ENCODE data around the gene SPAG6. TPM values are rescaled to one million over a fixed set of nuclear protein-coding genes. Genes with fewer than 3 reads are reported as not detected.
A peak's percentile ranks its signal among the peaks of the same experiment; 100 is the strongest.

The SPAG6 gene
- total and polyA plus RNA-seq, 2 experiments from 2014 or later: 0.21 TPM; not detected in 1

- no peak overlapping the region for H3K4me3 Mint-ChIP-seq
Observed at GRCh38 chr10:22459496-22459895, 114.2 kb downstream of the SPAG6 start.

More at GRCh38 chr10:22459496-22459895, 114.2 kb downstream of the SPAG6 start:
- no peak overlapping the region for H3K4me2 ChIP-seq
- H3K4me1 Mint-ChIP-seq: no peaks in the 10 kb centered on the region
- DNase-seq (ENCODE audit: low spot score): no peak
- no peaks in the 10 kb centered on the region for H3K36me3 ChIP-seq (ENCODE audit: insufficient read depth)
- no peaks in the 10 kb centered on the region for H3F3A ChIP-seq (replicated peaks; ENCODE audit: low read depth)
- no peak for ATAC-seq
- no peaks in the 10 kb centered on the region for H3K79me2 ChIP-seq (replicated peaks; ENCODE audit: insufficient read depth)
- TF ChIP-seq REST (IDR thresholded peaks at IDR 0.05; ENCODE audit: unreplicated experiment) (no peak), STAT1 (IDR thresholded peaks at IDR 0.05; ENCODE audit: unreplicated experiment) (no peak), CREB1 (CRISPR knock-in tag; IDR thresholded peaks at IDR 0.05; ENCODE audit: low read depth) (no peak), NANOG (IDR thresholded peaks at IDR 0.05; ENCODE audit: borderline replicate concordance) (no peak), JUNB (IDR thresholded peaks at IDR 0.05; ENCODE audit: unreplicated experiment) (no peak), EZH2 (IDR thresholded peaks at IDR 0.05; ENCODE audit: low read depth, unreplicated experiment) (no peak), ZNF114 (CRISPR knock-in tag; IDR thresholded peaks at IDR 0.05) (no peak), ZNF331 (CRISPR knock-in tag; IDR thresholded peaks at IDR 0.05; ENCODE audit: low read depth) (no peak), ZNF462 (CRISPR knock-in tag; IDR thresholded peaks at IDR 0.05) (no peak), EZH2phosphoT487 (IDR thresholded peaks at IDR 0.05; ENCODE audit: unreplicated experiment) (no peak), POLR2AphosphoS5 (IDR thresholded peaks at IDR 0.05; ENCODE audit: low read depth) (no peak), ETS1 (IDR thresholded peaks at IDR 0.05) (no peak), CTCF (conservative IDR thresholded peaks at IDR 0.05; ENCODE audit: low read depth in 2 of 2) (no peak)
- H3K27me3 ChIP-seq (ENCODE audit: insufficient read depth): no peaks in the 10 kb centered on the region
- H2AFZ ChIP-seq: peak overlapping the region; percentile 69; the same call in 1 of the 2 replicates
- no peaks in the 10 kb centered on the region for H3K9me3 Mint-ChIP-seq
- H3K36me3 Mint-ChIP-seq (ENCODE audit: low read depth): no peaks in the 10 kb centered on the region
- no peak overlapping the region for H3K27ac Mint-ChIP-seq
- no peaks in the 10 kb centered on the region for H4K20me1 ChIP-seq (replicated peaks; ENCODE audit: insufficient read depth)
- no peak overlapping the region for H3K27ac ChIP-seq (ENCODE audit: low read depth)
- H3K4me1 ChIP-seq (ENCODE audit: insufficient read depth): no peaks in the 10 kb centered on the region
- H3K9me2 ChIP-seq (ENCODE audit: insufficient read depth): no peaks in the 10 kb centered on the region
- peaks cover 7% of the 10 kb centered on the region for H3K27me3 Mint-ChIP-seq (ENCODE audit: insufficient read depth, low read depth, poor library complexity)
- H3K4me3 ChIP-seq: no peak overlapping the region
